Renal pelvis (tissue), 4 donors: ENCODE results near the gene SSBP2. TPM values are rescaled to one million over a fixed set of nuclear protein-coding genes. Genes with fewer than 3 reads are reported as not detected.

Source experiments
- DNase-seq: peaks from one replicate; pipeline ENCODE4 v3.0.0-alpha.2; 2013
- polyA plus RNA-seq, 3 donors: library from polyadenylated mRNA; unstranded; fragments of 120-200 nt; gene quantifications; one replicate each; pipeline ENCODE4 v1.2.1, GENCODE V29; 2013; ENCODE audit not compliant: insufficient read length in 3 of 3

SSBP2 gene
- polyA plus RNA-seq, 3 donors, result 80.7 to 85.0 (median 82.9) TPM

DNA sequence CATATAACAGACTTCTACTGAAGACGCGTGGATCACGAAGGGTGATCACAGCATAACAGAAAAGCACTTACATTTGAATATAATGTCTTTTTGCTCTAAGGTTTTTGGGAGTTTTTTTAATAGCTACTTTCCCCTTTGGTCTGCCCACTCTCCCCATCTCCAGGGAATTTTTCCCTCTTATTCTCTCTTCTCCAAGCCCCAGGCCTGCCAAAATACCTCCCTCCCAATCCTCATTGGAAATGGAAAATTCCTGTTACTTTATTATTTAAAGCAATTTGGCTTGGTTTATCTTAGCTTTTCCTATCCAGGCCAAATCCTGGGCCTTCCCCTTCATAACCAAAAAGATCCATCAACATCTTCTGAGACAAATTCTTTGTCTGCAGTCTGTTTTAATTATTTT, 22.3 kb upstream of the SSBP2 start:
- no peak for DNase-seq

- DNase-seq, result no peak
Observed at GRCh38 chr5:81772488-81772887, 21.6 kb upstream of the SSBP2 start.

DNA sequence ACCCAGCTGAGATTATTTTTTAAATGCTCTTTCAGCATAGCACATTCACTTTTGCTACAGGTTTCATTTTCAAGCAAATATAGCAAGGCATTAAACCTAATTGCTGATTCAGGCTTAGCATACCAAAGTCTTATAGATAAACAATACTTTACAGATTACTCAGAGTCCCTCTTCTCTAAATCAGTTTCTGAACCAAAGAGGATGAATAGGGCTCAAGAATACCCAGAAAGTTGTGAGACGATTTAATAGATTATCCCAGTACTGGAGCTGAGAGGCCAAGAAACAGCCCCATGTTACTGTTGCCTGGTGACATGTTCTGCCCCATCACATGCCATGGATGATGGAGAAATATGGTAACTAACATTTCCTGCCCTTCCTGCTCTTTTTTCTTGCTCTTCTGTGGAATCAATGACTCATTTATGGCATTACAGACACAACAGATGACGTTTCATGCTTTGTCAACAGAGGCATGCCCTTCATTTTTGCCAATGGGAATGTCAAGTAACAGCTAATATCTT, 18.1 kb upstream of the SSBP2 start:
- no peak for DNase-seq

- DNase-seq, result no peak
Observed at GRCh38 chr5:81767938-81768337, 17.0 kb upstream of the SSBP2 start.

DNA sequence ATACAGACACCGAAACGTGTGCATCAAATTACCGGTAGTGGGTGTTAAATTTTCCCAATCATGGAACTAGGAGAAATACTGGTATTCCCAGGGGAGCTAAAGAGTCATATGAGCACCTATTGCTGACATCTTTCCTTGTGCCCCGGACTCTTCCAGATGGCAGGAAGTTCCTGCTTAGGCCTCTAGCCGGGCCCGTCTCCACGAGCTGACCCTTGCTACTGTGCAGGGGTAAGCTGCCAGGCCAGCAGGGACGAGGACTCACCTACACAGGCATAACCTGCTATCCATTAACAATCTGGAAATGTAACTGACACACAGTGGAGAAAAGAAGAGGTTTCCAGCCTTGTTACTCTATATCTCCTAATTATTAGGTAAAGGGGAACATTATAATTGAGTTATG, 16.2 kb upstream of the SSBP2 start:
- no peak for DNase-seq

DNA sequence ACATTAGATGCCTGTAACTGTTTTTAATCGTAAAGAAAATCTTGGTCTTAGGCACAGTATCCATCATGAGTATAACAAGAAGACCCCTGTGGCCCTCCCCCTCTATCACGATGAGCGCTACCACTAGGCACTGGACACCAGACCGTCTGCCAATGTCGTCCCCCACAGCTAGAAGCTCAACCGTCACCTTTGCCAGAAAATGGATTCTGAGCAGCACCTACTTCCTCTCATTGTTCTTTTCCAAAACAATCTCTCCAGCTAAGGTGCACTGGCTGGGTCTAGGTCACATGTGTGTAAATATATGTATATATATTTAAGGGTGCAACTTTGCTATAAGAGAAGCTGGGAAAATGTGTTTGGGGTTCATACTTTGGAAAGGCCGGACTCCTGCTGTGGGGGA, 15.7 kb upstream of the SSBP2 start:
- DNase-seq, result no peak

GRCh38 chr5:81763294-81763928, 12.5 kb upstream of the SSBP2 start:
- DNase-seq, result no peak

- DNase-seq, result no peak
Observed at GRCh38 chr5:81762853-81763252, 12.0 kb upstream of the SSBP2 start.

DNA sequence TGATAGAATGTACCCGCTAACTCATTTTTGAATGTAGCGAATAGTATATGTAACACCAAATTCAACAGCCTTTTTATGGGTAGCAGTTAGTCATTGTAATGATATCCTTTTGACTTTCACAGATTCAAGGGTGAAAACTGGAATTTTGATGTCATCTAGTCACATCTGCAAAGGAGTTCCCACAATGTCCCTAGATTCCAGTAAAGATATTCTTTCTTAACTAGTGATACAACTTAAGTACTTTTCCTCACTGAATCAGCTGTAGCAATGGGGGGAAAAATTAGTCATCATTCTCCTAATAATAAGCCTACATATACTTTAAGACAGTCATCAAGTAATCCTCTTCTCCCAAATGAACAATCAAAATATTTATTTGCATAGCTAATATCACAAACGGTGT, 11.5 kb upstream of the SSBP2 start:
- no peak for DNase-seq

GRCh38 chr5:81761970-81762369, 11.1 kb upstream of the SSBP2 start:
- DNase-seq, result no peak

DNA sequence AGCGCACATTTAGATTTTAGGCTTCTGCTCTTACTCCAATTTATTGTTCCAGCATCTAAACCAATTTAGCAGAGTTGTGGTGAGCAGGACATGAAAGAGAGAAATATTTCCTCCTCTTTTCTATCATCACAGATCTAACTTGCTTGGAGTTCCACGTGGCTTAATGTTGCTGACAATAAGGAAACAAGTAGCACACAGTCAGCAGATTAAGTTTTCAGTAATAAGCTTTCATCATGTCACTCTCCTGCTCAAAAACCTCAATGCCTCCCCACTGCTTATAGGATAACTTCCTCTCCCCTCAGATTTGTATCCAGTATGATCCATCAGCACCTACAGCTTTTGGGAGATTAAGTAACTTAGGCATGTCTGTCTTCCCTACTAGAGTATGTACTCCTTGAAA, 10.4 kb upstream of the SSBP2 start:
- no peak for DNase-seq

DNA sequence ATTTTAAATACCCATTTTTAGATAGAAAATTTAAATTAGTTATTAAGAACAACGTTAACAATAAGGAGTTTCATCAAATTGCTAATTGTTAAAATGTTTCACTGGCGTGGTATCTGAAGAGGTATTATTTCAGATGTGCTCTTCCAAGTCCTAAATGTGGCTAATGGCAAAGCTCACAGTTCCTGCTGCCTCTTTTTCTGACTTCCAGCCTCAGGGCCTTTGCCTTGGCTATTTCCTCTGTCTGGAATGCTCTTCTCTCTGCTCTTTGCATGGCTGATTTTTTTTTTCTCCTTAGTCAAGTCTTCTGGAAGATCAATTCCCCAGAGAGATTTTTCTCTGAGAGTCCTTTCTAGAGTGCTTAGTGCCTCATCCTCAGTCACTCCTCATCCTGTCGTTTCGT, 9.6 kb upstream of the SSBP2 start:
- DNase-seq, result no peak

- DNase-seq, result no peak
Observed at GRCh38 chr5:81759632-81760005, 8.7 kb upstream of the SSBP2 start.

- DNase-seq, result no peak
Observed at GRCh38 chr5:81757404-81757803, 6.5 kb upstream of the SSBP2 start.

GRCh38 chr5:81756016-81756415, 5.1 kb upstream of the SSBP2 start:
- no peak for DNase-seq

GRCh38 chr5:81755320-81755719, 4.4 kb upstream of the SSBP2 start:
- peak; percentile 49 for DNase-seq

DNA sequence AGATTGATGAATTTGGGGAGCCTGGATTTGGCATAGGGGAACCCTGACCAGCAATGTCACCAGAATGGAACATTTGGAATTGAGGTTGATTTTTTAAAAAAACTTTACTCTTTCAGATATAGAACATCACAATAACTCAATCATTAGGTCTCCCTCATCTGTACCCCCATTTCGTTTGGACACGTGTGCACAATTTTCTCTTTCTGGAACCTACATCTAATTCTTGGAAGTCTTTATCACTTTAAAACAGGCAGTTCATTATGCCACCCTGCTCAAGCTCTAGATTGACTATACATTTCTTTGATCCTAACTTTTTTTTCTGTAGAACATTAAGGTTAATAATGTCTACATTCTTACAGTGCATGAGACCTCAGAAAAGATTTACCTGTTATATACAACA, 3.7 kb upstream of the SSBP2 start:
- no peak for DNase-seq

- DNase-seq, result no peak
Observed at GRCh38 chr5:81753429-81753828, 2.5 kb upstream of the SSBP2 start.

GRCh38 chr5:81752644-81752963, 1.7 kb upstream of the SSBP2 start:
- no peak for DNase-seq

- peak; percentile 20 for DNase-seq
Observed at GRCh38 chr5:81751836-81752643, 1.1 kb upstream of the SSBP2 start.

GRCh38 chr5:81750308-81751008, 439 bp downstream of the SSBP2 start:
- no peak for DNase-seq

- DNase-seq, result peak; percentile 33
Observed at GRCh38 chr5:81749561-81750307, 1.2 kb downstream of the SSBP2 start.
